GM12864 (cell line): Measurements from ENCODE around the gene CELA2A.
"Not testable (repeated sequence)": the region's sequence is repeated elsewhere in the genome, so short reads cannot be mapped to it uniquely, and the experiment has no call there.

Experiments used
- DNase-seq: peaks from one replicate; pipeline ENCODE4 v3.0.0-alpha.2; 2011; ENCODE audit warnings: low read depth
- H3K4me3 ChIP-seq: 2 replicates; pipeline ENCODE4 v1.5.1; 2011; ENCODE audit warnings: mild to moderate bottlenecking, low read depth, low read length, control low read depth
- CTCF ChIP-seq: IDR thresholded peaks from 2 replicates; pipeline ENCODE4 v1.5.1; 2011; ENCODE audit warnings: low read depth, mild to moderate bottlenecking, moderate library complexity, low read length, control low read depth, inconsistent platforms; ENCODE audit errors: missing control alignments

The CELA2A gene

GRCh38 chr1:15472587-15472986, 16.1 kb downstream of the CELA2A start:
- no peak for DNase-seq
- H3K4me3 ChIP-seq = no peak overlapping the region
- TF ChIP-seq CTCF = no peak

- no peak within 1 kb of the TSS for H3K4me3 ChIP-seq
Observed at GRCh38 chr1:15475752-15476314, 19.3 kb downstream of the CELA2A start, which contains the start of gene CELA2B. Gene CELA2B, plus strand, starts transcription at chr1:15476104. Its CDS starts 22 bp downstream, at chr1:15476126.

GRCh38 chr1:15476927-15477326, 20.4 kb downstream of the CELA2A start:
- no peak overlapping the region for H3K4me3 ChIP-seq
- TF ChIP-seq CTCF = no peak
- no peak for DNase-seq

More at GRCh38 chr1:15475752-15476314, 19.3 kb downstream of the CELA2A start, which contains the start of gene CELA2B:
- DNase-seq = no peak
- TF ChIP-seq CTCF = no peak

- no peak overlapping the region for H3K4me3 ChIP-seq
- DNase-seq = no peak
- no peak for TF ChIP-seq CTCF
Observed at GRCh38 chr1:15477646-15478212, 21.2 kb downstream of the CELA2A start.

- TF ChIP-seq CTCF = no peak
- no peak for DNase-seq
- H3K4me3 ChIP-seq = no peak overlapping the region
Observed at GRCh38 chr1:15479654-15480347, 23.3 kb downstream of the CELA2A start.

- not testable (repeated sequence) for H3K4me3 ChIP-seq, DNase-seq
Observed at GRCh38 chr1:15482455-15482854, 25.9 kb downstream of the CELA2A start.

- not testable (repeated sequence) for DNase-seq, H3K4me3 ChIP-seq
Observed at GRCh38 chr1:15482983-15483543, 26.5 kb downstream of the CELA2A start.

- no peak for DNase-seq
- TF ChIP-seq CTCF = no peak
Observed at GRCh38 chr1:15483971-15484370, 27.4 kb downstream of the CELA2A start.

GRCh38 chr1:15484443-15484842, 27.9 kb downstream of the CELA2A start:
- not testable (repeated sequence) for H3K4me3 ChIP-seq, DNase-seq

More at GRCh38 chr1:15483971-15484370, 27.4 kb downstream of the CELA2A start:
- H3K4me3 ChIP-seq = no peak overlapping the region
